A673 (cell line): ENCODE measurements around the gene TNFRSF18. TPM values are rescaled to one million over a fixed set of nuclear protein-coding genes. Genes with fewer than 3 reads are reported as not detected.

Experiments
- BruUV-seq: library from RNA; stranded (reverse); fragments of 400-500 nt; replicated peaks from 2 replicates; lab custom pipeline; 2021; lab: Mats Ljungman, UMichigan
- CTCF ChIA-PET: fragments of 300-600 bp; sonication (Branson Sonifier 250); formaldehyde crosslinking; loops from one replicate; lab custom pipeline; 2022; ENCODE audit warnings: antibody characterized with exemption; lab: Charles Lee
- POLR2A ChIA-PET: fragments of 300-600 bp; sonication (Branson Sonifier 250); formaldehyde crosslinking; loops from one replicate; lab custom pipeline; 2022; ENCODE audit warnings: antibody characterized with exemption; ENCODE audit not compliant: low non-redundant PET; lab: Charles Lee
- DNase-seq: peaks from one replicate; pipeline ENCODE4 v3.0.0-alpha.2; 2015; ENCODE audit warnings: low spot score
- H3K27ac ChIP-seq: fragments of 200-600 bp; sonication (generic); 2 replicates; pipeline ENCODE4 v1.5.1; 2016; ENCODE audit warnings: mixed run types, low read depth, mild to moderate bottlenecking, mixed read lengths, antibody characterized with exemption, low read length; ENCODE audit not compliant: poor library complexity, severe bottlenecking
- H3K27me3 ChIP-seq: fragments of 200-600 bp; sonication (generic); replicated peaks from 2 replicates; pipeline ENCODE4 v1.6.1; 2017; ENCODE audit warnings: mixed run types, low read depth, mild to moderate bottlenecking, mixed read lengths, antibody characterized with exemption, low read length; ENCODE audit not compliant: insufficient read depth, poor library complexity
- H3K36me3 ChIP-seq: fragments of 200-600 bp; sonication (generic); 2 replicates; pipeline ENCODE4 v1.6.1; 2016; ENCODE audit warnings: mixed run types, mild to moderate bottlenecking, mixed read lengths, antibody characterized with exemption, low read length; ENCODE audit not compliant: insufficient read depth, poor library complexity, severe bottlenecking
- H3K4me1 ChIP-seq: fragments of 200-600 bp; sonication (generic); 2 replicates; pipeline ENCODE4 v1.6.1; 2017; ENCODE audit warnings: mixed run types, mild to moderate bottlenecking, mixed read lengths, antibody characterized with exemption, low read length; ENCODE audit not compliant: insufficient read depth, poor library complexity, severe bottlenecking
- H3K4me3 ChIP-seq: fragments of 200-600 bp; sonication (generic); 2 replicates; pipeline ENCODE4 v1.5.1; 2016; ENCODE audit warnings: low read depth, mixed run types, mild to moderate bottlenecking, mixed read lengths, low read length; ENCODE audit not compliant: poor library complexity, severe bottlenecking
- H3K9me3 ChIP-seq: fragments of 200-600 bp; sonication (generic); 2 replicates; pipeline ENCODE4 v1.6.1; 2016; ENCODE audit warnings: mixed run types, low read depth, mild to moderate bottlenecking, mixed read lengths, antibody characterized with exemption, low read length; ENCODE audit not compliant: poor library complexity, severe bottlenecking
- EZH2 ChIP-seq: fragments of 200-600 bp; sonication (generic); IDR thresholded peaks from 2 replicates; pipeline ENCODE4 v1.6.1; 2017; ENCODE audit warnings: borderline replicate concordance, low read depth, mild to moderate bottlenecking, mixed read lengths, antibody characterized with exemption, low read length; ENCODE audit not compliant: poor library complexity, severe bottlenecking
- intact Hi-C: fragments of 100-400 bp; cut with micrococcal nuclease; formaldehyde crosslinking; loops from one replicate; pipeline ENCODE4 v1.10.0; 2022; ENCODE audit not compliant: unreplicated experiment
- total RNA-seq: library from RNA; stranded (reverse); gene quantifications from 2 replicates; pipeline ENCODE4 v1.2.3, GENCODE V29; 2021
- TF ChIP-seq, protein P1 (sequence below): fragments of 300-800, 200-600 bp; sonication (generic); conservative IDR thresholded peaks from 2 replicates; pipeline ENCODE4 v1.5.1; 2017; ENCODE audit warnings: low read depth, mild to moderate bottlenecking, antibody characterized with exemption, low read length, moderate library complexity, mixed read lengths

Gene TNFRSF18
- total RNA-seq, 1 experiment from 2014 or later = 0.77 TPM

DNA sequence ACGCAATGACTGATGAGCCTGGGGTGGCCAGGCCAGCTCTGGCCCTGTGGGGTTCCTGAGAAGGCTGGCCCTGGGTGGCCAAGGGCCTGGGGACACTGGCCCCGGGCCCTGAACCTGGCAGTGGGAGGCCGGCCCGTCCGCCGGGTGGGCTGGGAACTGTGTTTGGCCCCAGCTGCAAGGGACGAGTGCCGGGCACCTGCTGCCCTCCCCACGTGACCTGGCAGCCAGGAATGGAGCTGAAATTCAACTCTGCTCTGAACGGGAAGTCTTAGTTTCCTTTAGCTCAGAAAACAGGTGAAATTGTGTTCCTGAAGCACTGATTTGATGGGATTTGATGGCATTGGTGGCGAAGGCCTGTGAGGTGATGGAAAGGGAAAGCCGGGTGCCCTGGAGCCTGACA, 40.9 kb downstream of the TNFRSF18 start:
- CTCF ChIA-PET = no interaction called here
- Histone ChIP-seq H3K4me3 (no peak overlapping the region), H3K9me3 (no peaks in the 10 kb centered on the region), H3K36me3 (no peaks in the 10 kb centered on the region), H3K27ac (no peak overlapping the region), H3K4me1 (peaks cover 14% of the 10 kb centered on the region), H3K27me3 (no peaks in the 10 kb centered on the region)
- BruUV-seq = no TSS peak
- POLR2A ChIA-PET = interaction anchor here (0.7 kb wide), 1 partner anchor 13 kb away, joined by 3 read pairs; no protein-coding TSS in a partner anchor
- DNase-seq = no peak
- no peak for TF ChIP-seq EZH2
- TF ChIP-seq, protein P1, sequence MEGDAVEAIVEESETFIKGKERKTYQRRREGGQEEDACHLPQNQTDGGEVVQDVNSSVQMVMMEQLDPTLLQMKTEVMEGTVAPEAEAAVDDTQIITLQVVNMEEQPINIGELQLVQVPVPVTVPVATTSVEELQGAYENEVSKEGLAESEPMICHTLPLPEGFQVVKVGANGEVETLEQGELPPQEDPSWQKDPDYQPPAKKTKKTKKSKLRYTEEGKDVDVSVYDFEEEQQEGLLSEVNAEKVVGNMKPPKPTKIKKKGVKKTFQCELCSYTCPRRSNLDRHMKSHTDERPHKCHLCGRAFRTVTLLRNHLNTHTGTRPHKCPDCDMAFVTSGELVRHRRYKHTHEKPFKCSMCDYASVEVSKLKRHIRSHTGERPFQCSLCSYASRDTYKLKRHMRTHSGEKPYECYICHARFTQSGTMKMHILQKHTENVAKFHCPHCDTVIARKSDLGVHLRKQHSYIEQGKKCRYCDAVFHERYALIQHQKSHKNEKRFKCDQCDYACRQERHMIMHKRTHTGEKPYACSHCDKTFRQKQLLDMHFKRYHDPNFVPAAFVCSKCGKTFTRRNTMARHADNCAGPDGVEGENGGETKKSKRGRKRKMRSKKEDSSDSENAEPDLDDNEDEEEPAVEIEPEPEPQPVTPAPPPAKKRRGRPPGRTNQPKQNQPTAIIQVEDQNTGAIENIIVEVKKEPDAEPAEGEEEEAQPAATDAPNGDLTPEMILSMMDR = no peak
- intact Hi-C loops = no loop called here

DNA sequence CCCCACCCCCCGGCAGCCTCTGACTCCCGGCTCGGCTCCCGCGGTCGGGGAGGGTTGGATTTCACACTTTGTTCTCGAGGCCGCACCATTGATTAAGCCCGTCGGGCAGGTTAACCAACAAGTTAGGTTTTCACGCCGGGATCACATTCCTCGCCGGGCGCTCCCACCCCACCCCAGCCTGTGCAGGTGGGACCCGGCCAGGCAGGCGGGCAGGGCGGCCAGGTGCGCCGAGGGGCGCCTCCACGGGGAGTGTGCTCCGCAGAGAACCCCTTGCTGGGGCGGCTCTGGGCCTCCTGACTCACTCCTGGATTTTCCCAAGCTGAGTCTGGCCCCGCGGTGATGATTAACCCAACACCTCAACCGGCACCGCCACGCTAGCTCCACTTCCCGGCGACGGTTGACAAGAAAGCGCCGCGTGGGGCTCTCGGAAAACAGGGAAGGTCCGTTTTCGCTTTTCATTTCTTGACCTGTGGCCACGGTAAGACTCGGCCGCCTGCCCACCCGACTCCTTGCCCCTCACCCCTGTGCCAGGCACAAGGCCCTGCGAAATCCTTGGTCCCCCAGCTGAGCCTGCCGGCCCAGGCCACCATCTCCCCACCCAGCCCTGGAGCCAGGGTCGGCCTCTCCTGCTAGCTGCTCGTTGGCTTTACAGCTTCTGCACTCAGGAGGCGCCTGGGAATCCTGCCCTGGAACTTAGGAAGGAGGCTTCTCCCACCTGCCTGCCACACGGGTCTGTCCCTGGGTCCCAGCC, 41.5 kb downstream of the TNFRSF18 start:
- POLR2A ChIA-PET = interaction anchor here (0.7 kb wide), 1 partner anchor 14 kb away, joined by 3 read pairs; no protein-coding TSS in a partner anchor
- no peak for TF ChIP-seq EZH2
- TF ChIP-seq, protein P1 = no peak
- intact Hi-C loops = no loop called here
- Histone ChIP-seq H3K4me1 (peaks cover 8% of the 10 kb centered on the region), H3K27me3 (no peaks in the 10 kb centered on the region), H3K36me3 (no peaks in the 10 kb centered on the region), H3K9me3 (no peaks in the 10 kb centered on the region), H3K4me3 (no peak overlapping the region), H3K27ac (no peak overlapping the region)
- no peak for DNase-seq
- CTCF ChIA-PET = no interaction called here
- BruUV-seq = no TSS peak

DNA sequence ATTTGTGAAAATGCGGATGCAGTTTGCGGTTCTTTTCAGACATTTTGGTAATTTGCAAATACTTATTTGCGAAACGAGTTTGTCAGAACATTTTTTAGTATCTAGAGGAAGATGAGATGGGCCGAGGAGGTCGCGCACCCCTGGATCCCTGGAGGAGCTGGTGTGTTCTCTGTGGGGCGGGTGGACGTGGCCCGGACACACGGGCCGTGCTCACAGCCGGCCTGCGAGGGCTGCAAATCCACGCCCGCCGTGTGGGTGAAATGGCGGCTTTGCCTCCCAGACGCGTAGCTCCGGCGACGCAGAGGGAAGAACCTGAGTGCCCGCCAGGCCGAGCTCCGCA, 42.1 kb downstream of the TNFRSF18 start:
- H3K4me3 ChIP-seq = no peak overlapping the region
- DNase-seq = no peak
- H3K27ac ChIP-seq = no peak overlapping the region
- no TSS peak for BruUV-seq
- intact Hi-C loops = no loop called here
- CTCF ChIA-PET = no interaction called here
- POLR2A ChIA-PET = no interaction called here
- TF ChIP-seq, protein P1 = no peak
- no peaks in the 10 kb centered on the region for H3K9me3 ChIP-seq
- H3K4me1 ChIP-seq = peaks cover 3% of the 10 kb centered on the region
- H3K36me3 ChIP-seq = no peaks in the 10 kb centered on the region
- H3K27me3 ChIP-seq = no peaks in the 10 kb centered on the region
